A673 (cell line): ENCODE results near the gene HMGXB3. TPM values are rescaled to one million over a fixed set of nuclear protein-coding genes. Genes with fewer than 3 reads are reported as not detected.

Experiments
- Bru-seq: library from RNA; stranded (reverse); fragments of 400-500 nt; gene quantifications from one replicate; lab custom pipeline; 2021; lab: Mats Ljungman, UMichigan
- BruChase-seq, 2 experiments: library from RNA; stranded (reverse); fragments of 400-500 nt; gene quantifications; one replicate each; lab custom pipeline; 2021; lab: Mats Ljungman, UMichigan
- BruUV-seq: library from RNA; stranded (reverse); fragments of 400-500 nt; replicated peaks from 2 replicates; lab custom pipeline; 2021; lab: Mats Ljungman, UMichigan
- CTCF ChIA-PET: fragments of 300-600 bp; sonication (Branson Sonifier 250); formaldehyde crosslinking; loops from one replicate; lab custom pipeline; 2022; ENCODE audit warnings: antibody characterized with exemption; lab: Charles Lee
- POLR2A ChIA-PET: fragments of 300-600 bp; sonication (Branson Sonifier 250); formaldehyde crosslinking; loops from one replicate; lab custom pipeline; 2022; ENCODE audit warnings: antibody characterized with exemption; ENCODE audit not compliant: low non-redundant PET; lab: Charles Lee
- DNase-seq: peaks from one replicate; pipeline ENCODE4 v3.0.0-alpha.2; 2015; ENCODE audit warnings: low spot score
- H3K27ac ChIP-seq: fragments of 200-600 bp; sonication (generic); 2 replicates; pipeline ENCODE4 v1.5.1; 2016; ENCODE audit warnings: mixed run types, low read depth, mild to moderate bottlenecking, mixed read lengths, antibody characterized with exemption, low read length; ENCODE audit not compliant: poor library complexity, severe bottlenecking
- H3K27me3 ChIP-seq: fragments of 200-600 bp; sonication (generic); replicated peaks from 2 replicates; pipeline ENCODE4 v1.6.1; 2017; ENCODE audit warnings: mixed run types, low read depth, mild to moderate bottlenecking, mixed read lengths, antibody characterized with exemption, low read length; ENCODE audit not compliant: insufficient read depth, poor library complexity
- H3K36me3 ChIP-seq: fragments of 200-600 bp; sonication (generic); 2 replicates; pipeline ENCODE4 v1.6.1; 2016; ENCODE audit warnings: mixed run types, mild to moderate bottlenecking, mixed read lengths, antibody characterized with exemption, low read length; ENCODE audit not compliant: insufficient read depth, poor library complexity, severe bottlenecking
- H3K4me1 ChIP-seq: fragments of 200-600 bp; sonication (generic); 2 replicates; pipeline ENCODE4 v1.6.1; 2017; ENCODE audit warnings: mixed run types, mild to moderate bottlenecking, mixed read lengths, antibody characterized with exemption, low read length; ENCODE audit not compliant: insufficient read depth, poor library complexity, severe bottlenecking
- H3K4me3 ChIP-seq: fragments of 200-600 bp; sonication (generic); 2 replicates; pipeline ENCODE4 v1.5.1; 2016; ENCODE audit warnings: low read depth, mixed run types, mild to moderate bottlenecking, mixed read lengths, low read length; ENCODE audit not compliant: poor library complexity, severe bottlenecking
- H3K9me3 ChIP-seq: fragments of 200-600 bp; sonication (generic); 2 replicates; pipeline ENCODE4 v1.6.1; 2016; ENCODE audit warnings: mixed run types, low read depth, mild to moderate bottlenecking, mixed read lengths, antibody characterized with exemption, low read length; ENCODE audit not compliant: poor library complexity, severe bottlenecking
- CTCF ChIP-seq: fragments of 300-800, 200-600 bp; sonication (generic); conservative IDR thresholded peaks from 2 replicates; pipeline ENCODE4 v1.5.1; 2017; ENCODE audit warnings: low read depth, mild to moderate bottlenecking, antibody characterized with exemption, low read length, moderate library complexity, mixed read lengths
- EZH2 ChIP-seq: fragments of 200-600 bp; sonication (generic); IDR thresholded peaks from 2 replicates; pipeline ENCODE4 v1.6.1; 2017; ENCODE audit warnings: borderline replicate concordance, low read depth, mild to moderate bottlenecking, mixed read lengths, antibody characterized with exemption, low read length; ENCODE audit not compliant: poor library complexity, severe bottlenecking
- intact Hi-C: fragments of 100-400 bp; cut with micrococcal nuclease; formaldehyde crosslinking; loops from one replicate; pipeline ENCODE4 v1.10.0; 2022; ENCODE audit not compliant: unreplicated experiment
- long read RNA-seq: library from polyadenylated mRNA; stranded (forward); transcript quantifications from one replicate; pipeline ENCODE4 v2.0.0, GENCODE V29; 2022
- total RNA-seq: library from RNA; stranded (reverse); gene quantifications from 2 replicates; pipeline ENCODE4 v1.2.3, GENCODE V29; 2021

Gene HMGXB3
- total RNA-seq (52.6 and 55.6 TPM in 2 replicates), Bru-seq, nascent RNA (percentile 91 among the genes with signal in this experiment), BruChase-seq, experiment 1, labeled RNA remaining after a 2-hour chase (percentile 86 among the genes with signal in this experiment), BruChase-seq, experiment 2, labeled RNA remaining after a 6-hour chase (percentile 79 among the genes with signal in this experiment)
- long read RNA-seq, full-length matches to known transcripts: 14 of 34 reads
- long read RNA-seq, partial matches to known transcripts: 14 of 34 reads
- long read RNA-seq, other reads (novel, unspliced or antisense): 6 of 34 reads

- Histone ChIP-seq H3K36me3 (peaks cover 9% of the 10 kb centered on the region), H3K27ac (peak within 1 kb of the TSS; percentile 92), H3K4me3 (peak within 1 kb of the TSS; percentile 98), H3K4me1 (peaks cover 11% of the 10 kb centered on the region), H3K27me3 (no peaks in the 10 kb centered on the region), H3K9me3 (no peaks in the 10 kb centered on the region)
- ChIA-PET CTCF (interaction anchor here (0.7 kb wide), 1 partner anchor 9 kb away, joined by 3 read pairs; no protein-coding TSS in a partner anchor), POLR2A (no interaction called here)
- BruUV-seq: TSS peak; percentile 59
- peak; percentile 94 for DNase-seq
- intact Hi-C loops: no loop called here
- TF ChIP-seq CTCF (no peak), EZH2 (no peak)
Observed at GRCh38 chr5:150000256-150000989, at the start of gene HMGXB3, which contains the start of gene TIGD6. HMGXB3 (plus strand) TSS chr5:150000739; CDS start chr5:150004853, 4,114 bp downstream. TIGD6 (minus strand) TSS chr5:150000654; CDS start chr5:149996348, 4,306 bp downstream.

GRCh38 chr5:149951138-149951749, 49.3 kb upstream of the HMGXB3 start:
- Histone ChIP-seq H3K4me1 (no peaks in the 10 kb centered on the region), H3K27ac (no peak overlapping the region), H3K27me3 (no peaks in the 10 kb centered on the region), H3K4me3 (no peak overlapping the region), H3K36me3 (no peaks in the 10 kb centered on the region), H3K9me3 (no peaks in the 10 kb centered on the region)
- no peak for DNase-seq
- ChIA-PET POLR2A (no interaction called here), CTCF (no interaction called here)
- BruUV-seq: no TSS peak
- intact Hi-C loops: no loop called here
- no peak for TF ChIP-seq EZH2
- TF ChIP-seq CTCF: 0 out of 2 replicates have a peak, but pooled peaks have one; percentile 19

GRCh38 chr5:149953436-149954121, 47.0 kb upstream of the HMGXB3 start:
- TF ChIP-seq CTCF (no peak), EZH2 (no peak)
- intact Hi-C loops: no loop called here
- Histone ChIP-seq H3K4me3 (no peak overlapping the region), H3K4me1 (no peaks in the 10 kb centered on the region), H3K9me3 (no peaks in the 10 kb centered on the region), H3K27ac (no peak overlapping the region), H3K27me3 (no peaks in the 10 kb centered on the region), H3K36me3 (no peaks in the 10 kb centered on the region)
- DNase-seq: no peak
- ChIA-PET POLR2A (no interaction called here), CTCF (no interaction called here)
- BruUV-seq: no TSS peak
